Breast epithelium (tissue), 3 donors: ENCODE data around the gene B4GALNT3.

Experiments
- CTCF ChIP-seq, 3 donors: fragments of 450-650 bp; IDR thresholded peaks; one replicate each; pipeline ENCODE4 v1.5.1; 2016 to 2017; ENCODE audit warnings: antibody characterized with exemption in 3 of 3, mild to moderate bottlenecking in 3 of 3, moderate library complexity in 3 of 3
- POLR2A ChIP-seq: fragments of 450-650 bp; IDR thresholded peaks from one replicate; pipeline ENCODE4 v1.6.1; 2016; ENCODE audit warnings: antibody characterized with exemption, mild to moderate bottlenecking, moderate library complexity
- POLR2AphosphoS5 ChIP-seq, 3 donors: sonication (generic); formaldehyde crosslinking; IDR thresholded peaks; one replicate each; pipeline ENCODE4 v1.6.1; 2017; ENCODE audit warnings: antibody characterized with exemption in 3 of 3

DNA sequence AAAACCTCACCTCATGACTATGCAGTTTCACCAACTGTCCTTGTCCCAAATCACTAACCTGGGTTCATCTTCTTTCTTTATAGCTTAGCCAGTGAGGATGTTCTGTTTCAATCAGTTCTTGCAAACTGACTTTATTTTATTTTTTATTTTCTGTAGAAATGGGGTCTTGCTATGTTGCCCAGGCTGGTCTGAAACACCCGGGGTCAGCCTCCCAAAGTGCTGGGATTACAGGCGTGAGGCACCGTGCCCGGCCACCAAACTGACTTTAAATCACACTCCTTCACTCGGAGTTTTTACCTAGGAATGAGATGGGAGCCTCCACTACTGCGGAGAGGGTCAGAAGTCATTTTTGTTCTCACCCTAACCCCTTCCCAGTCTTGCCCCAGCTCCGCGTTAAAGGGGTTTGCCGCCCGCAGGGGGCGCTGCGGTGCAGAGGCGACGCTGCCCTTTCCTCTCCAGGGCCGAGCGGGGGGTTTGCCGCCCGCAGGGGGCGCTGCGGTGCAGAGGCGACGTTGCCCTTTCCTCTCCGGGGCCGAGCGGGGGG, 7.0 kb upstream of the B4GALNT3 start:
- TF ChIP-seq CTCF (IDR thresholded peaks at IDR 0.05) (peak in 2 of 3 donors; percentile 17 to 25), POLR2AphosphoS5 (IDR thresholded peaks at IDR 0.05) (no peak), POLR2A (no peak)
